Measurements from ENCODE around the gene ECHS1.
"Not testable (repeated sequence)": the region's sequence is repeated elsewhere in the genome, so short reads cannot be mapped to it uniquely, and the experiment has no call there.

Gene ECHS1

GRCh38 chr10:133418289-133418993 is 45.3 kb upstream of the ECHS1 start:
- Histone ChIP-seq H3K9me2 (ENCODE audit: low read depth, low read length) (no peaks in the 10 kb centered on the region), H3K4me1 (ENCODE audit: insufficient read depth, low read length, severe bottlenecking) (no peaks in the 10 kb centered on the region), H3K27me3 (ENCODE audit: insufficient read depth, low read length) (no peaks in the 10 kb centered on the region), H3K4me2 (ENCODE audit: low read length) (no peak overlapping the region), H3K9ac (ENCODE audit: low read length) (no peak overlapping the region), H2AFZ (ENCODE audit: low read length) (no peak overlapping the region), H3K4me3 (ENCODE audit: low read depth, low read length, poor library complexity, severe bottlenecking) (no peak overlapping the region), H4K20me1 (ENCODE audit: insufficient read depth, low read length) (no peaks in the 10 kb centered on the region), H3F3A (ENCODE audit: insufficient read depth, low read length) (no peaks in the 10 kb centered on the region), H3K9me3 (ENCODE audit: low read length) (peaks cover 4% of the 10 kb centered on the region; the same call in 1 of the 2 replicates), H3K79me2 (ENCODE audit: insufficient read depth, low read length) (no peaks in the 10 kb centered on the region), H3K36me3 (ENCODE audit: insufficient read depth, low read length) (peaks cover 55% of the 10 kb centered on the region), H3K27ac (ENCODE audit: low read depth, low read length, poor library complexity, severe bottlenecking) (no peak overlapping the region)
- TF ChIP-seq CTCF (IDR thresholded peaks at IDR 0.05; ENCODE audit: low read length) (no peak), EZH2 (IDR thresholded peaks at IDR 0.05; ENCODE audit: borderline replicate concordance, low read length) (no peak)

GRCh38 chr10:133415752-133416151 is 42.6 kb upstream of the ECHS1 start:
- TF ChIP-seq CTCF (IDR thresholded peaks at IDR 0.05; ENCODE audit: low read length) (no peak), EZH2 (IDR thresholded peaks at IDR 0.05; ENCODE audit: borderline replicate concordance, low read length) (no peak)
- H3K36me3 ChIP-seq (ENCODE audit: insufficient read depth, low read length), result peaks cover 70% of the 10 kb centered on the region
- H3K9me2 ChIP-seq (ENCODE audit: low read depth, low read length), result no peaks in the 10 kb centered on the region
- H3K4me3 ChIP-seq (ENCODE audit: low read depth, low read length, poor library complexity, severe bottlenecking), result no peak overlapping the region
- H3K4me1 ChIP-seq (ENCODE audit: insufficient read depth, low read length, severe bottlenecking), result no peaks in the 10 kb centered on the region
- no peaks in the 10 kb centered on the region for H4K20me1 ChIP-seq (ENCODE audit: insufficient read depth, low read length)
- peaks cover 24% of the 10 kb centered on the region for H3K9me3 ChIP-seq (ENCODE audit: low read length)
- H3K9ac ChIP-seq (ENCODE audit: low read length), result no peak overlapping the region
- H3F3A ChIP-seq (ENCODE audit: insufficient read depth, low read length), result no peaks in the 10 kb centered on the region
- no peak overlapping the region for H2AFZ ChIP-seq (ENCODE audit: low read length)
- no peak overlapping the region for H3K27ac ChIP-seq (ENCODE audit: low read depth, low read length, poor library complexity, severe bottlenecking)
- peaks cover 4% of the 10 kb centered on the region; the same call in 1 of the 2 replicates for H3K79me2 ChIP-seq (ENCODE audit: insufficient read depth, low read length)
- H3K27me3 ChIP-seq (ENCODE audit: insufficient read depth, low read length), result no peaks in the 10 kb centered on the region
- no peak overlapping the region for H3K4me2 ChIP-seq (ENCODE audit: low read length)

GRCh38 chr10:133414401-133414800 is 41.2 kb upstream of the ECHS1 start:
- not testable (repeated sequence) for H3K4me1 ChIP-seq (ENCODE audit: insufficient read depth, low read length, severe bottlenecking); H3F3A ChIP-seq (ENCODE audit: insufficient read depth, low read length); H3K4me2 ChIP-seq (ENCODE audit: low read length); H3K4me3 ChIP-seq (ENCODE audit: low read depth, low read length, poor library complexity, severe bottlenecking); H4K20me1 ChIP-seq (ENCODE audit: insufficient read depth, low read length); H2AFZ ChIP-seq (ENCODE audit: low read length); H3K9ac ChIP-seq (ENCODE audit: low read length); H3K27me3 ChIP-seq (ENCODE audit: insufficient read depth, low read length); H3K9me2 ChIP-seq (ENCODE audit: low read depth, low read length); H3K27ac ChIP-seq (ENCODE audit: low read depth, low read length, poor library complexity, severe bottlenecking)
- Histone ChIP-seq H3K36me3 (ENCODE audit: insufficient read depth, low read length) (peaks cover 71% of the 10 kb centered on the region), H3K79me2 (ENCODE audit: insufficient read depth, low read length) (peaks cover 17% of the 10 kb centered on the region), H3K9me3 (ENCODE audit: low read length) (peaks cover 28% of the 10 kb centered on the region)

GRCh38 chr10:133412381-133412711 is 39.2 kb upstream of the ECHS1 start:
- Histone ChIP-seq H3K36me3 (ENCODE audit: insufficient read depth, low read length) (peaks cover 78% of the 10 kb centered on the region), H3K4me3 (ENCODE audit: low read depth, low read length, poor library complexity, severe bottlenecking) (no peak overlapping the region), H3K9me3 (ENCODE audit: low read length) (peaks cover 29% of the 10 kb centered on the region), H3K4me1 (ENCODE audit: insufficient read depth, low read length, severe bottlenecking) (no peaks in the 10 kb centered on the region), H3K27ac (ENCODE audit: low read depth, low read length, poor library complexity, severe bottlenecking) (no peak overlapping the region), H3K9me2 (ENCODE audit: low read depth, low read length) (no peaks in the 10 kb centered on the region), H4K20me1 (ENCODE audit: insufficient read depth, low read length) (no peaks in the 10 kb centered on the region), H3K79me2 (ENCODE audit: insufficient read depth, low read length) (peaks cover 36% of the 10 kb centered on the region), H3K4me2 (ENCODE audit: low read length) (no peak overlapping the region), H3F3A (ENCODE audit: insufficient read depth, low read length) (no peaks in the 10 kb centered on the region), H3K27me3 (ENCODE audit: insufficient read depth, low read length) (no peaks in the 10 kb centered on the region), H2AFZ (ENCODE audit: low read length) (no peak overlapping the region), H3K9ac (ENCODE audit: low read length) (no peak overlapping the region)
- TF ChIP-seq EZH2 (IDR thresholded peaks at IDR 0.05; ENCODE audit: borderline replicate concordance, low read length) (no peak), CTCF (IDR thresholded peaks at IDR 0.05; ENCODE audit: low read length) (no peak)
